ENCODE results near the gene KAZALD1.

DNA sequence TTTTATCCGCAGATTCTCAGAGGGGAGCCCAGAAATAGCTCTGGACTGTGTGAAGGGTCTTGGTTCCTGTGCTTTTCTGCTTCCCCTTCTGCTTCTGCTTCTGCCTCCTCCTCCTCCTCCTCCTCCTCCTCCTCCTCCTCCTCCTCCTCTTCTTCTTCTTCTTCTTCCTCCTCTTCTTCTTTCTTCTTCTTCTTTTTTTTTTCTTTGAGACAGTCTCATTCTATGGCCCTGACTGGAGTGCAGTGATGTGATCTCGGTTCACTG lies 42.4 kb upstream of the KAZALD1 start:
- TF ChIP-seq FOXP2 (optimal IDR thresholded peaks at IDR 0.05; ENCODE audit: control extremely low read depth, extremely low read length, insufficient read depth) (no peak), EZH2 (IDR thresholded peaks at IDR 0.05) (no peak)
